Renal pelvis (tissue), 4 donors: ENCODE measurements around the gene VIPAS39. TPM values are rescaled to one million over a fixed set of nuclear protein-coding genes. Genes with fewer than 3 reads are reported as not detected.
"Not testable (repeated sequence)": the region's sequence is repeated elsewhere in the genome, so short reads cannot be mapped to it uniquely, and the experiment has no call there.

Experiments used
- DNase-seq: peaks from one replicate; pipeline ENCODE4 v3.0.0-alpha.2; 2013
- polyA plus RNA-seq, 3 donors: library from polyadenylated mRNA; unstranded; fragments of 120-200 nt; gene quantifications; one replicate each; pipeline ENCODE4 v1.2.1, GENCODE V29; 2013; ENCODE audit not compliant: insufficient read length in 3 of 3

Gene VIPAS39
- polyA plus RNA-seq, 3 donors, result 29.7 to 32.0 (median 31.3) TPM

DNA sequence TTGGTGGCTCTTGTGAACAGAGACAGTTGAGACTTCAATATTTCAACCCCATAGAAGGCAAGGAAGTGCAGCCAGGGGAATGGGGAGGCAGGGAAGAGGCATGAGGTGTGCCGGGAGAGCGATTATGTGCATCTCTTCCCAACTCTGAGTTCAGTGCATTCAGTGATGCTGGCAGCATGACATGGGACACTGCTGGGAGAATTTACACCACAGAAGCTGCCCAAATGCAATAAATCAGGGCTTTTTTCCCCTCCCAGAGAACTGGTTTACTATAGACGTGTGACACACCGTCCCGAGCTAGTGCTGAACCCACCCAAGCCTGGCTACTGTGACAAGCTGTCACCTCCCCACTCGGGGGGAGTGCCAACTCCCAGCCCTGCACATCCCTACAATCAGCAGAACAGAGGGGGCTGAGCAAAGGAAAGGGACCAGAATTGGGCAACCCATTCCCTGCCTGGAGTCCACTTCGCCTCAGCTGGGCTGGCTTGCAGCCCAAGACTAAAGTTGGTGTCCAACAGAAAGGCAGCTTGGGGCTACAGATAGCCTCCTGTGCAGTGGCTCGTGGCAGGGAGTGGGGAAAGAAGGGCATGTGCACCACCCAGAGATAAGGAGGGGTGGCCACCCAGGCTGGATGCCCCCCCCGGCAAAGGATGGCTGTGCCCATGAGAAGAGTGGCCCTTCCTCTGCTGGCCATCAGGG, 17.2 kb upstream of the VIPAS39 start:
- DNase-seq, result no peak

DNA sequence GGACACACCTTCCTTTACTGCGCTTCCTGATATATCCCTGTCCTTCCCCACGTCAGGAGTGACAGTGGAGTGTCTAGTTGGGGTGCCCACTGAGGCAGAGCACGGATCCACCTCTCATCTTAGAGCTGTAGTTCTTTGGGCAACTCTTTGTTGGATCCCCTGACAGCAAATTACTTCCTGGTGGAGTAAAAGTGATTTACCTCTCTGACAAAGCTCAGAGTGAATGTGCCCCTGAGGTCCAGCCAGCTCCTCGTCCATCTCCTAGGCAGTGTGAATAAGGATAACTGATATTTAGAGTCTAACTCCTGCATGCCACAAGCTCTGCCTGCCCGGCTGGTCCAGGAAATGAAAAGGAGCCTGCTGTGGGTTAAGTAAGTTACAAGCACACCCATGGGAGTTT, 16.5 kb upstream of the VIPAS39 start:
- DNase-seq, result no peak

- DNase-seq, result no peak
These were observed 12.9 kb upstream of the VIPAS39 start for GRCh38 chr14:77470224-77470870.

GRCh38 chr14:77469539-77469938, 12.1 kb upstream of the VIPAS39 start:
- no peak for DNase-seq

DNA sequence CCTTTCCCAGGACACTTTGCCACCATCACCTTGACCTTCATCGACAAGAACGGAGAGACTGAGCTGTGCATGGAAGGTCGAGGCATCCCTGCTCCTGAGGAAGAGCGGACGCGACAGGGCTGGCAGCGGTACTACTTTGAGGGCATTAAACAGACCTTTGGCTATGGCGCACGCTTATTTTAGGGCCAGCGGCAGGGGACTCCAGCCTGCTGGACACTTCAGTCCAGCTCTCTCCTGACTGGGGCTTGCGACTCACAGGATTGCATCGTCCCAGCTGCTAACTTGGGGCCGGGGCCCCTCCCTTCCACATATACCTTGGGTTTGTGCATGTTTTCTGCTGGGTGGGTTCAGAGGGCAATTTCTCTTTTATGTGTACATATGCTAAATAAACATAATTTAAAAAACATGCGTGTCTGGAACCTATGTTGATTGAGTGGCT, 11.7 kb upstream of the VIPAS39 start:
- DNase-seq, result no peak

- DNase-seq, result no peak
These were observed 10.4 kb upstream of the VIPAS39 start for GRCh38 chr14:77467801-77468200.

GRCh38 chr14:77459072-77459723, 1.8 kb upstream of the VIPAS39 start:
- peak; percentile 75 for DNase-seq

DNA sequence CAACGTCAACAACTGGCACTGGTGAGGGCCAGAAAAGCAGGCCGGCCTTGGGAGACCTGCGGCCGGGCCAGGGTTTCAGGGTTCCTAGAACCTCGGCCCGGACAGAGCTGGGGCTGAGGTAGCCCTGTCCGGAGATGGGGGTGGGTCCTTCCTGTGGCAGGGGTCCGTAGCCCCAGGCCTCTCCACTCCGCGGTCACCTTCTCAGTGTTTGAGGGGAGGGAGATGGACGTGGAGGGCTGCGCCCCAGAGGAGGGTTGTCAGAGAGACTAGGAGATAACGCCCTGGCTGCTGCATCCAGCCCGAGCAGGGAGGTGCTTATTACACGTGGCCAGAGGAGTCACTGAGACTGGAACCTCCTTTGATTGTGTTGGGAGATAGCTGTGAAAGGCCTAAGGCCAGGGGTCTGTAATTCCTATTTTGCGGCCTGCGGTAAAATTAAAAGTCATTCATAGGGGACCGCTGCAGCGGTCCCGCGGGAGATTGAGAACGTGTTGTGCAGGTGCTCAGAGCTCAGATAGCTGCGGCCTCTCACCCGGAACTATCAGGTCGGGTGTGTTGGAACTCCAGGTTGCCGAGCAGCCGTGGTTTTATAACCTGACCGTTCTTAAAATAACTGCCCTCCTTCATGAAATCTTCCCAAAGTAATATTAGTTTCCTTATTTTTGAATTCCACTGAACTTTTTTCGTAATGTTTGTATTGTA, 999 bp upstream of the VIPAS39 start:
- no peak for DNase-seq

GRCh38 chr14:77457115-77457521, 283 bp downstream of the VIPAS39 start:
- no peak for DNase-seq

DNA sequence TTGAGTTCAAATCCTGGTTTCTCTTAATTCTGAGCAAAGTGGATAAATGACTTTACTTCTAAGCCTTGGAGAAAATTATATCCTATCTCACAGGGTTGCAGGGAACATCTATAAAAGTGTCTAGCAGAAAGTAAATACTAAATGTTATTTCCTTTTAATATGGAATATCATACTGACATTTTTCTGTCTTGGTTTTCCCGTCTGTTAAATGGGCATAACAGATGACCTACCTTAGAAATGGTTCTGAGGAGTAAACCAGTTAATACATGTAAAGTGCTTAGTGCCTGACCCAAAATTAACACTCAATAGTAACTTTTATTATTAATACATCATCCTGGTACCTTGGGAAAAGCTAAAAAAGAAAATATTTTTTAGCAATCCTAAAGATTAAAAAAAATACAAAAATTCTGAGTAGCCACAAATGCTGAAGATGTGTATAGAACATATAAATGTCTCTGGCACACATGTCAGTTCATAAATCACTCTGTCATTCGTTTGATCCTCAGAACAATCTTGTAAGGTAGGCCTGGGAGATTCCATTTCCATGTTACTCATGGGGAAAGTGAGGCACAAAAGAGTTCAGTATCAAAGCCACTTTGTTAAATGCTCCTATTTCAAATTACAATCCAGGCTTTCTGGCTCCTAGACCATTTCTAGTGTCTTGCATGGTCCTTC, 1.3 kb downstream of the VIPAS39 start:
- DNase-seq, result no peak

- DNase-seq, result no peak
These were observed 15.2 kb downstream of the VIPAS39 start for GRCh38 chr14:77442196-77442595.

DNA sequence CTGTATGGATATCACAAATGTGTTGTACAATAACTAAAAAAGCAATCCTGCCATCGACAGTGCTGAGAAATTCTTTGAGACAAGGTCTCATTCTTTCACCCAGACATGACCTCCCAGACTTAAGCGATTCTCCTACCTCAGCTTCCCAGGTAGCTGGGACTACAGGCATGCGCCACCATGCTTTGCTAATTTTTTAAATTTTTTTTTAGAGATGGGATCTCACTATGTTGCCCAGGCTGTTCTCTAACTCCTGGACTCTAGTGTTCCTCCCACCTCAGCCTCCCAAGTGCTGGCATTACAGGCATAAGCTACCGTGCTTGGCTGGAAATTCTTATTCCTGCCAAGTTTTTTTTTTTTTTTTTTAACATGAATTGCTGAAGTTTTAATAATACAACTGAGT, 17.5 kb downstream of the VIPAS39 start:
- DNase-seq, result no peak

GRCh38 chr14:77438596-77438995, 18.8 kb downstream of the VIPAS39 start:
- DNase-seq, result no peak

GRCh38 chr14:77436042-77436441, 21.4 kb downstream of the VIPAS39 start:
- DNase-seq, result no peak

- DNase-seq, result no peak
These were observed 31.0 kb downstream of the VIPAS39 start for GRCh38 chr14:77426396-77426795.

GRCh38 chr14:77424862-77425261, 32.5 kb downstream of the VIPAS39 start:
- no peak for DNase-seq

DNA sequence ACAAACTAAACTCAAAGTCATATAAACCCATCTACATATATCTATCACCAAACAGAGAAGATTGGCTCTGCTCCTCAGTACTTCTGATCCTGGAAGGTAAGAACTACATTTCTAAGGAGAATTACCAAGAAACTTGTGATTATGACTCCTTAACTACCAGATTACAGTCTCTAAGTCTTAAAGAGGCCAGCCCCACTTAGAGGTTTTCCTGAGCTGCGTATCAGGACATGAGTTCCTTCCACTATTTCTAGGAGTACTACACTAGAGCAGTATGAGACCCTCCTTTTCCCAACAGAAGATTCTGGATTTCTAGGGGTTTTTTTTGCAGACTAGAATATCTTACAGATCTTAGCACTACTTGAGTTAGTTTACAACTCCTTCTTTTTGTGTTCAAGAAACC, 34.0 kb downstream of the VIPAS39 start, which contains the start of gene NOXRED1:
Gene NOXRED1 (minus strand): TSS at position 101 of the 400 bp plus-strand sequence. CDS start 634 bp downstream, outside the sequence.
- no peak for DNase-seq

DNA sequence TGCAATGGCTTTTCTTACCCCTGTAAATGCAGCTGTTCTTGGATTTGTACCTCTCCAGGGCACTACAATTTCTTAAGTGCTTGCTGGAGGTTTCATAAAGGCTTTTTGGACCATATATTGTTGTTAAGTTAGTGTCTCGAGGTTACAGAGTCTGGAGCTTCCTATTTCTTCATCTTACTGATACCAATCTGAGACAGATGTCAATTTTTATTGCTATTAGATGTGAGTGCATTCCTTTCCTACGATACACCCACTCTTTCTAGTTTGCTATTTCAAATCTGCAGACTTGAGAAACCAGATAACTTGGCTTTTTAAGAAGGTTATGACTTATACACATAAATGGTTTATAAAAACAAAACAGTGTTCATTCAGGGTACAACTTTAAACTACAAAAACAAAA, 36.2 kb downstream of the VIPAS39 start:
- no peak for DNase-seq

- no peak for DNase-seq
These were observed 40.6 kb downstream of the VIPAS39 start for GRCh38 chr14:77416836-77417235.

DNA sequence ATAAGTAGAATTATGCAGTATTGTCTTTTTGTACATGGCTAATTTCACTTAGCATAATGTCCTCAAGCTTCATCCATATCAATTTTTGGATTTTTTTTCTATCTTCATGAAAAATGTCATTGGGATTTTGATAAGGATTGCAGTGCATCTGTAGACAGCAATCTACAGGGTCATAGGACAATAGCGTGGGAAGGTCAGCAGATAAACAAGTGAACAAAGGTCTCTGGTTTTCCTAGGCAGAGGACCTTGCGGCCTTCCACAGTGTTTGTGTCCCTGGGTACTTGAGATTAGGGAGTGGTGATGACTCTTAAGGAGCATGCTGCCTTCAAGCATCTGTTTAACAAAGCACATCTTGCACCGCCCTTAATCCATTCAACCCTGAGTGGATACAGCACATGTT, 41.3 kb downstream of the VIPAS39 start:
- not testable (repeated sequence) for DNase-seq

DNA sequence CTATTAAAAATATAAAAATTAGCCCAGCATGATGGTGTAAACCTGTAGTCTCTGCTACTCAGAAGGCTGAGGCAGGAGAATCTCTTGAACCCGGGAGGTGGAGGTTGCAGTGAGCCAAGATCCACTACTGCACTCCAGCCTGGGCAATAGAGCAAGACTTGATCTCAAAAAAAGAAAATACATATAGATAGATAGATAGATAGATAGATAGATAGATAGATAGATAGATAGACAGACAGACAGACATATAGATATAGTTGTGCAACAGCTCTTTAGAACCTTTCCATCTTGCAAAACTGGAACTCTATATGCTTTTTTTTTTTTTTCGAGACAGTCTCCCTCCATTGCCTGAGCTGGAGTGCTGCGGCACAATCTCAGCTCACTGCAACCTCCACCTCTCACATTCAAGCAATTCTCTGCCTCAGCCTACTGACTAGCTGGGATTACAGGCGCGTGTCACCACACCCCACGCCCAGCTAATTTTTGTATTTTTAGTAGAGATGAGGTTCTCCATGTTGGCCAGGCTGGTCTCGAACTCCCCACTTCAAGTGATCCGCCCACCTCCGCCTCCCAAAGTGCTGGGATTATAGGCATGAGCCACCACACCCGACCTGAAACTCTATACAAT, 41.9 kb downstream of the VIPAS39 start:
- not testable (repeated sequence) for DNase-seq
